Measurements from ENCODE around the gene SPECC1L.

The SPECC1L gene

GRCh38 chr22:24407884-24408283 lies 137.3 kb downstream of the SPECC1L start:
- H3K27ac ChIP-seq (ENCODE audit: low read depth, low read length, severe bottlenecking) = no peak overlapping the region
- WGBS, 2 experiments (ENCODE audit: insufficient coverage in 2 of 2) = 94 to 100% methylated on average over 2 to 4 of the region's 4 CpGs

GRCh38 chr22:24408630-24409029 lies 138.0 kb downstream of the SPECC1L start:
- 91 to 100% methylated on average over 5 to 7 of the region's 7 CpGs for WGBS, 2 experiments (ENCODE audit: insufficient coverage in 2 of 2)
- Histone ChIP-seq H3K4me3 (ENCODE audit: extremely low read depth, insufficient read depth, low read length, poor library complexity, severe bottlenecking) (no peak overlapping the region), H3K9me3 (ENCODE audit: control insufficient read depth, low read length) (peaks cover 4% of the 10 kb centered on the region), H3K4me1 (ENCODE audit: control insufficient read depth, insufficient read depth, low read length, poor library complexity, severe bottlenecking) (peaks cover 23% of the 10 kb centered on the region), H3K27ac (ENCODE audit: low read depth, low read length, severe bottlenecking) (no peak overlapping the region), H3K36me3 (ENCODE audit: control insufficient read depth, insufficient read depth, low read length) (peaks cover 50% of the 10 kb centered on the region)

More at GRCh38 chr22:24407884-24408283, 137.3 kb downstream of the SPECC1L start:
- Histone ChIP-seq H3K9me3 (ENCODE audit: control insufficient read depth, low read length) (peaks cover 4% of the 10 kb centered on the region), H3K4me3 (ENCODE audit: extremely low read depth, insufficient read depth, low read length, poor library complexity, severe bottlenecking) (no peak overlapping the region), H3K4me1 (ENCODE audit: control insufficient read depth, insufficient read depth, low read length, poor library complexity, severe bottlenecking) (peaks cover 23% of the 10 kb centered on the region), H3K36me3 (ENCODE audit: control insufficient read depth, insufficient read depth, low read length) (peaks cover 54% of the 10 kb centered on the region)

GRCh38 chr22:24409707-24410106 lies 139.1 kb downstream of the SPECC1L start:
- 94 to 95% methylated on average over 6 to 8 of the region's 9 CpGs for WGBS, 2 experiments (ENCODE audit: insufficient coverage in 2 of 2)
- H3K36me3 ChIP-seq (ENCODE audit: control insufficient read depth, insufficient read depth, low read length) = peaks cover 50% of the 10 kb centered on the region
- peaks cover 3% of the 10 kb centered on the region for H3K9me3 ChIP-seq (ENCODE audit: control insufficient read depth, low read length)
- H3K27ac ChIP-seq (ENCODE audit: low read depth, low read length, severe bottlenecking) = peak overlapping the region; percentile 2
- H3K4me3 ChIP-seq (ENCODE audit: extremely low read depth, insufficient read depth, low read length, poor library complexity, severe bottlenecking) = no peak overlapping the region
- H3K4me1 ChIP-seq (ENCODE audit: control insufficient read depth, insufficient read depth, low read length, poor library complexity, severe bottlenecking) = peaks cover 23% of the 10 kb centered on the region

- H3K27ac ChIP-seq (ENCODE audit: low read depth, low read length, severe bottlenecking) = peak overlapping the region; percentile 2
- peaks cover 23% of the 10 kb centered on the region for H3K4me1 ChIP-seq (ENCODE audit: control insufficient read depth, insufficient read depth, low read length, poor library complexity, severe bottlenecking)
- H3K9me3 ChIP-seq (ENCODE audit: control insufficient read depth, low read length) = no peaks in the 10 kb centered on the region
- no peak overlapping the region for H3K4me3 ChIP-seq (ENCODE audit: extremely low read depth, insufficient read depth, low read length, poor library complexity, severe bottlenecking)
- peaks cover 50% of the 10 kb centered on the region for H3K36me3 ChIP-seq (ENCODE audit: control insufficient read depth, insufficient read depth, low read length)
- WGBS, 2 experiments (ENCODE audit: insufficient coverage in 2 of 2) = 94 to 96% methylated on average over 6 to 7 of the region's 8 CpGs
Observed at GRCh38 chr22:24410110-24410856, 139.7 kb downstream of the SPECC1L start.

GRCh38 chr22:24411256-24412004 lies 140.8 kb downstream of the SPECC1L start:
- Histone ChIP-seq H3K4me3 (ENCODE audit: extremely low read depth, insufficient read depth, low read length, poor library complexity, severe bottlenecking) (no peak overlapping the region), H3K9me3 (ENCODE audit: control insufficient read depth, low read length) (no peaks in the 10 kb centered on the region), H3K27ac (ENCODE audit: low read depth, low read length, severe bottlenecking) (no peak overlapping the region), H3K36me3 (ENCODE audit: control insufficient read depth, insufficient read depth, low read length) (peaks cover 51% of the 10 kb centered on the region), H3K4me1 (ENCODE audit: control insufficient read depth, insufficient read depth, low read length, poor library complexity, severe bottlenecking) (peaks cover 20% of the 10 kb centered on the region)
- WGBS, 2 experiments (ENCODE audit: insufficient coverage in 2 of 2) = 92 to 99% methylated on average over 9 of the region's 10 CpGs

DNA sequence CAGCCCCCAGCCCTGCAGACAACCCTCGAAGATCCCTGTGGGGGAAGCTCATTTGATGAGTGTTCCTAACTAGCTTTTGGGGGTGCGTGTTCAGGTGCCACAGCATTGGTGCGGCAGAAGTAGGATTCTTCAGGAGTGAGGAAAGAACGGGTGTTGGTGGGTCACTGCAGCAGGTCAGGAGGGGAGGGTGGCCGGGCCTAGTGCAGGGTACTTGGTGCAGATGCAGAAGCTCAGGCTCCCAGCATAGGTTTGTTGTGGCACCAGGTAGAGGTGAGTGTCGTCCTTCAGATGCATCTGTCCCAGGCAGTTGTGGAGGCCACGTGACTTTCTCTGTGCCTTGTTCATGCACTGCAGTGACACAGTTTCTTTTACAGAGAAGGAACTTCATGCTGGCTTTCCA lies 141.6 kb downstream of the SPECC1L start:
- 76 to 82% methylated on average over 6 of the region's 7 CpGs for WGBS, 2 experiments (ENCODE audit: insufficient coverage in 2 of 2)
- no peaks in the 10 kb centered on the region for H3K9me3 ChIP-seq (ENCODE audit: control insufficient read depth, low read length)
- no peak overlapping the region for H3K4me3 ChIP-seq (ENCODE audit: extremely low read depth, insufficient read depth, low read length, poor library complexity, severe bottlenecking)
- peaks cover 58% of the 10 kb centered on the region for H3K36me3 ChIP-seq (ENCODE audit: control insufficient read depth, insufficient read depth, low read length)
- H3K4me1 ChIP-seq (ENCODE audit: control insufficient read depth, insufficient read depth, low read length, poor library complexity, severe bottlenecking) = peaks cover 16% of the 10 kb centered on the region
- no peak overlapping the region for H3K27ac ChIP-seq (ENCODE audit: low read depth, low read length, severe bottlenecking)

- Histone ChIP-seq H3K4me1 (ENCODE audit: control insufficient read depth, insufficient read depth, low read length, poor library complexity, severe bottlenecking) (peaks cover 13% of the 10 kb centered on the region), H3K9me3 (ENCODE audit: control insufficient read depth, low read length) (no peaks in the 10 kb centered on the region), H3K4me3 (ENCODE audit: extremely low read depth, insufficient read depth, low read length, poor library complexity, severe bottlenecking) (no peak overlapping the region), H3K27ac (ENCODE audit: low read depth, low read length, severe bottlenecking) (no peak overlapping the region), H3K36me3 (ENCODE audit: control insufficient read depth, insufficient read depth, low read length) (peaks cover 58% of the 10 kb centered on the region)
- 97 to 98% methylated on average over 6 to 7 of the region's 9 CpGs for WGBS, 2 experiments (ENCODE audit: insufficient coverage in 2 of 2)
Observed at GRCh38 chr22:24413271-24413670, 142.6 kb downstream of the SPECC1L start.

DNA sequence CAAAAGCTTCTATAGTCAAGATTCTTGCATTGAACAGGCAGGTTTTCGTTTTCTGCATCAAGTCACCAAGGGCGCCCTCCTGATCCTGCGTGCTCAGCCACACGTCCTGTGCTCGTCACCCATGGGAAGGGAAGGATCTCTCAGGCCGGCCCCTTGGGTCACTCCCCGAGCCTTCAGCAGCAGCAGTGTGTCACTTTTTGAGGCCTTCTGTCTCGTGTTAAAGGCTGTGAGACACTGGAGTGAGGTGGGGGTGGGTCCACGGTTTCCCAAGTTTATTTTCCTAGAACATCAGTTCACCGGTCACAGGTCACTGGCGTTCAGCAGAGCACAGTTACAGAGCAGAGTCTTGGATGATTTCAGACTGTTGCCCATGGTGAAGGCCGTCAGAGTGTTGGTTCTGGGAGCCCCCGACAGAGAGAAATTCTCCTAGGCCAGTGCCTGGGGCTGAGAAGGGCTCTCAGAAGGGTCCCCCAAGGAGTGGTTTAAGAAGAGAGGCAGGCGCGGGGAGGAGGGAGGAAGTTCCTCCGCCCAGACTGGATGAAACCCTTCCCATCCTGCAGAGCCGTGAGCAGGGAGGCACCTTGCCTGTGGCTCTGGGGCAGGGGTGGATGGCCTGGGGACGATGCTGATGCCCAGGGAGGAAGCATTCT lies 143.2 kb downstream of the SPECC1L start:
- WGBS, 2 experiments (ENCODE audit: insufficient coverage in 2 of 2) = 91 to 96% methylated on average over 13 to 17 of the region's 18 CpGs
- Histone ChIP-seq H3K36me3 (ENCODE audit: control insufficient read depth, insufficient read depth, low read length) (peaks cover 58% of the 10 kb centered on the region), H3K27ac (ENCODE audit: low read depth, low read length, severe bottlenecking) (no peak overlapping the region), H3K4me3 (ENCODE audit: extremely low read depth, insufficient read depth, low read length, poor library complexity, severe bottlenecking) (no peak overlapping the region), H3K4me1 (ENCODE audit: control insufficient read depth, insufficient read depth, low read length, poor library complexity, severe bottlenecking) (peaks cover 13% of the 10 kb centered on the region), H3K9me3 (ENCODE audit: control insufficient read depth, low read length) (no peaks in the 10 kb centered on the region)

DNA sequence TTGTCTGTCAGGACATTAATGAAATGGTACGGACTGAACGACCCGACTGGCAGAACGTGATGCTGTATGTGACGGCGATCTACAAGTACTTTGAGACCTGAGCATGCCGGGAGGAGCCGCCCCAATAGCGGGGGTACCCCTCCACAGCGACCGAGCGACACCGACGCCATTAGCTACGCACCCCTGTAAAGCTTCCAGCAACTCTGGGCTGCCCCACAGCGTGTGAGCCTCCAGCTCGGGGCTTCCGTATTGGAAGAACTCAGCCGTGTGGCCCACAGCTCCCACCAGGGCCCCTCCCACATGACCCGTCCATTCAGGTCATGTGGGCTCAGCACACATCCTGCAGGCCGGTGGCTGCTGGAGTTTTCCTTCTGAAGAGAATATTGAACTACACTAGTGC lies 143.9 kb downstream of the SPECC1L start:
- 93 to 97% methylated on average over 21 of the region's 21 CpGs for WGBS, 2 experiments (ENCODE audit: insufficient coverage in 2 of 2)
- no peak overlapping the region for H3K27ac ChIP-seq (ENCODE audit: low read depth, low read length, severe bottlenecking)
- H3K4me1 ChIP-seq (ENCODE audit: control insufficient read depth, insufficient read depth, low read length, poor library complexity, severe bottlenecking) = peaks cover 9% of the 10 kb centered on the region
- no peaks in the 10 kb centered on the region for H3K9me3 ChIP-seq (ENCODE audit: control insufficient read depth, low read length)
- no peak overlapping the region for H3K4me3 ChIP-seq (ENCODE audit: extremely low read depth, insufficient read depth, low read length, poor library complexity, severe bottlenecking)
- H3K36me3 ChIP-seq (ENCODE audit: control insufficient read depth, insufficient read depth, low read length) = peaks cover 58% of the 10 kb centered on the region

DNA sequence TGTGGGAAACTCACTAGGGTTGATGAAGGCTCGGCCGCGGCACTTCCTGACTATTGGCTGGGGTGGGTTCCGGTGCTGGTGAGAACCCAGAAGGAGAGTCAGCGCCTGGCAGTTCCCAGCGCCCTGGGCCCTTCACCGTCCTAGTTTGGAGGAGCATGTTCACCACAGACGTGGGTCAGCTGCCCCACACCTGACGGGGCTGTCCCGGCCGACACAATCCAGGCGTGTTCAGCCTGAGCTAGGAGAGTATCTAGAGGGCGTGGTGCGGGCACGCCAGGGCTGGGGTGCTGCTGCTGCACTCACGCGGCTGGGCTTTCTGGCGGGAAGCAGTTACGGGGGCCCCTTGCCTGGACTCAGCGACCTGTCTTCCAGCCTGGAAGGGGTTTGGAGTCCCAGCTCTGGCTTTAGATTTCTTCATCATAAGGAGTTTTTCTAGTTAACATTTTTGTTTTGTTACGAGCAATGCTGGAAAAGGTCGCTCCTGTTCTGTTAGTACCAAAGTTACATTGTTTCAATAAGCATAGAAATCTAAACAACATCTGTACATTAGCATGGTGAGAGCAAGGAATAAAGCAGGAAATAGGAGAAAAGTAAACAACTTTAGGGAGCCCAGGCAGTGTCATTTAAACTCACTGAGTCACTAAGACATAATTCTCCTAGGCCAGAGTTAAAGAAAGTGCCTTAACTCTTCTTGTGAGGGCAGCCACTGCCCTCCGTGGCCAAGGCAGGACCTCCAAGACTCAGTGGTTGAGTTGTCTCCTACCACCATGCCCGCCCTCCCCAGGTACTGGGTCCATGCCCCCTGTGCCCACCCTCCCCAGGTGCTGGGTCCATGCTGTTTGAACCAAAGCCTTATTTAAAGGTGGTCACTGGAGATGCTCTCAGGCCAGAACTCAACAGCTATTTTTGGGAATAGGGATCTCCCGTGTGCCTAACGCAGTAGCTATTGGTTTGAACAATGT lies 144.6 kb downstream of the SPECC1L start:
- 93 to 96% methylated on average over 19 to 23 of the region's 26 CpGs for WGBS, 2 experiments (ENCODE audit: insufficient coverage in 2 of 2)

More for the DNA sequence above, 144.6 kb downstream of the SPECC1L start:
- Histone ChIP-seq H3K36me3 (ENCODE audit: control insufficient read depth, insufficient read depth, low read length) (peaks cover 55% of the 10 kb centered on the region), H3K4me1 (ENCODE audit: control insufficient read depth, insufficient read depth, low read length, poor library complexity, severe bottlenecking) (peaks cover 2% of the 10 kb centered on the region), H3K27ac (ENCODE audit: low read depth, low read length, severe bottlenecking) (no peak overlapping the region), H3K4me3 (ENCODE audit: extremely low read depth, insufficient read depth, low read length, poor library complexity, severe bottlenecking) (no peak overlapping the region), H3K9me3 (ENCODE audit: control insufficient read depth, low read length) (no peaks in the 10 kb centered on the region)

Measured in mesodermal cell (in vitro differentiated cells).